A673 (cell line): Measurements from ENCODE around the gene NOTCH3. TPM values are rescaled to one million over a fixed set of nuclear protein-coding genes. Genes with fewer than 3 reads are reported as not detected.

Source experiments
- BruUV-seq: library from RNA; stranded (reverse); fragments of 400-500 nt; replicated peaks from 2 replicates; lab custom pipeline; 2021; lab: Mats Ljungman, UMichigan
- CTCF ChIA-PET: fragments of 300-600 bp; sonication (Branson Sonifier 250); formaldehyde crosslinking; loops from one replicate; lab custom pipeline; 2022; ENCODE audit warnings: antibody characterized with exemption; lab: Charles Lee
- POLR2A ChIA-PET: fragments of 300-600 bp; sonication (Branson Sonifier 250); formaldehyde crosslinking; loops from one replicate; lab custom pipeline; 2022; ENCODE audit warnings: antibody characterized with exemption; ENCODE audit not compliant: low non-redundant PET; lab: Charles Lee
- DNase-seq: peaks from one replicate; pipeline ENCODE4 v3.0.0-alpha.2; 2015; ENCODE audit warnings: low spot score
- H3K27ac ChIP-seq: fragments of 200-600 bp; sonication (generic); 2 replicates; pipeline ENCODE4 v1.5.1; 2016; ENCODE audit warnings: mixed run types, low read depth, mild to moderate bottlenecking, mixed read lengths, antibody characterized with exemption, low read length; ENCODE audit not compliant: poor library complexity, severe bottlenecking
- H3K27me3 ChIP-seq: fragments of 200-600 bp; sonication (generic); replicated peaks from 2 replicates; pipeline ENCODE4 v1.6.1; 2017; ENCODE audit warnings: mixed run types, low read depth, mild to moderate bottlenecking, mixed read lengths, antibody characterized with exemption, low read length; ENCODE audit not compliant: insufficient read depth, poor library complexity
- H3K36me3 ChIP-seq: fragments of 200-600 bp; sonication (generic); 2 replicates; pipeline ENCODE4 v1.6.1; 2016; ENCODE audit warnings: mixed run types, mild to moderate bottlenecking, mixed read lengths, antibody characterized with exemption, low read length; ENCODE audit not compliant: insufficient read depth, poor library complexity, severe bottlenecking
- H3K4me1 ChIP-seq: fragments of 200-600 bp; sonication (generic); 2 replicates; pipeline ENCODE4 v1.6.1; 2017; ENCODE audit warnings: mixed run types, mild to moderate bottlenecking, mixed read lengths, antibody characterized with exemption, low read length; ENCODE audit not compliant: insufficient read depth, poor library complexity, severe bottlenecking
- H3K4me3 ChIP-seq: fragments of 200-600 bp; sonication (generic); 2 replicates; pipeline ENCODE4 v1.5.1; 2016; ENCODE audit warnings: low read depth, mixed run types, mild to moderate bottlenecking, mixed read lengths, low read length; ENCODE audit not compliant: poor library complexity, severe bottlenecking
- H3K9me3 ChIP-seq: fragments of 200-600 bp; sonication (generic); 2 replicates; pipeline ENCODE4 v1.6.1; 2016; ENCODE audit warnings: mixed run types, low read depth, mild to moderate bottlenecking, mixed read lengths, antibody characterized with exemption, low read length; ENCODE audit not compliant: poor library complexity, severe bottlenecking
- EZH2 ChIP-seq: fragments of 200-600 bp; sonication (generic); IDR thresholded peaks from 2 replicates; pipeline ENCODE4 v1.6.1; 2017; ENCODE audit warnings: borderline replicate concordance, low read depth, mild to moderate bottlenecking, mixed read lengths, antibody characterized with exemption, low read length; ENCODE audit not compliant: poor library complexity, severe bottlenecking
- intact Hi-C: fragments of 100-400 bp; cut with micrococcal nuclease; formaldehyde crosslinking; loops from one replicate; pipeline ENCODE4 v1.10.0; 2022; ENCODE audit not compliant: unreplicated experiment
- total RNA-seq: library from RNA; stranded (reverse); gene quantifications from 2 replicates; pipeline ENCODE4 v1.2.3, GENCODE V29; 2021
- TF ChIP-seq, protein P1 (sequence below): fragments of 300-800, 200-600 bp; sonication (generic); conservative IDR thresholded peaks from 2 replicates; pipeline ENCODE4 v1.5.1; 2017; ENCODE audit warnings: low read depth, mild to moderate bottlenecking, antibody characterized with exemption, low read length, moderate library complexity, mixed read lengths

Gene NOTCH3
- total RNA-seq, 1 experiment from 2014 or later, result 19.7 TPM

DNA sequence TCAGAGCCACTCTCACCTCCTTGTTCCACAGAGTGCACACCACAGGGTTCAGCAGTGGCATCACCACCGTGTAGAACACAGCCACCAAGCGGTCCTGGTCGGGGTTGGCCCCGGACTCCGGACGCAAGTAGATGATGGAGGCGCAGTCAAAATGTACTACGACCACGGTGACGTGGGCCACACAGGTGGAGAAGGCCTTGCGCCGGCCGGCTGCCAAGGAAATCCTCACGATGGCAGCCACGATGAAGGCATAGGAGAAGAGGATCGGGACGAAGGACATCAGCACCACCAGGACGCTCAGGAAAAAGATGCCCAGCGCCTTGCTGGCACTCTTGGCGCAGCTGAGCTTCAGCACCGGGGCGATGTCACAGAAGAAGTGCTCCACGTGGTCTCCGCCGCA, 59.7 kb downstream of the NOTCH3 start:
- Histone ChIP-seq H3K4me3 (no peak overlapping the region), H3K36me3 (no peaks in the 10 kb centered on the region), H3K9me3 (peaks cover 5% of the 10 kb centered on the region), H3K27me3 (no peaks in the 10 kb centered on the region), H3K4me1 (no peaks in the 10 kb centered on the region), H3K27ac (no peak overlapping the region)
- no peak for DNase-seq
- no peak for TF ChIP-seq EZH2
- TF ChIP-seq, protein P1, sequence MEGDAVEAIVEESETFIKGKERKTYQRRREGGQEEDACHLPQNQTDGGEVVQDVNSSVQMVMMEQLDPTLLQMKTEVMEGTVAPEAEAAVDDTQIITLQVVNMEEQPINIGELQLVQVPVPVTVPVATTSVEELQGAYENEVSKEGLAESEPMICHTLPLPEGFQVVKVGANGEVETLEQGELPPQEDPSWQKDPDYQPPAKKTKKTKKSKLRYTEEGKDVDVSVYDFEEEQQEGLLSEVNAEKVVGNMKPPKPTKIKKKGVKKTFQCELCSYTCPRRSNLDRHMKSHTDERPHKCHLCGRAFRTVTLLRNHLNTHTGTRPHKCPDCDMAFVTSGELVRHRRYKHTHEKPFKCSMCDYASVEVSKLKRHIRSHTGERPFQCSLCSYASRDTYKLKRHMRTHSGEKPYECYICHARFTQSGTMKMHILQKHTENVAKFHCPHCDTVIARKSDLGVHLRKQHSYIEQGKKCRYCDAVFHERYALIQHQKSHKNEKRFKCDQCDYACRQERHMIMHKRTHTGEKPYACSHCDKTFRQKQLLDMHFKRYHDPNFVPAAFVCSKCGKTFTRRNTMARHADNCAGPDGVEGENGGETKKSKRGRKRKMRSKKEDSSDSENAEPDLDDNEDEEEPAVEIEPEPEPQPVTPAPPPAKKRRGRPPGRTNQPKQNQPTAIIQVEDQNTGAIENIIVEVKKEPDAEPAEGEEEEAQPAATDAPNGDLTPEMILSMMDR, result no peak
- no TSS peak for BruUV-seq
- ChIA-PET CTCF (no interaction called here), POLR2A (no interaction called here)
- intact Hi-C loops, result no loop called here

DNA sequence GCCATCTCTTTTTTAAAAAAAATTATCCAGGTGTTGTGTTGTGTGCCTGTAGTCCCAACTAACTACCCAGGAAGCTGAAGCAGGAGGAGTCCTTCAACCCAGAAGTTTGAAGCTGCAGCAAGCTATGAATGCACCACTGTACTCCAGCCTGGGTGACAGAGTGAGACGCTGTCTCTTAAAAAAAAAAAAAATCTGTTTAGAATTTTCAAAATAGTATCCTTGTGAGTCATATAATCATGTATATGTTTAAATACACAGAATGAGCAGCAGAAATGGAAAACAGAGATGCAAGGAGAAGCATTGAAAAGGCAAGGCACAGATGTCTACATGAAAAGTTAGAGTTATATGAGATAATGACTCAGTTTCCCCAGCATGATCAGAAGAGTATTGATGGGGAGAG, 62.4 kb downstream of the NOTCH3 start:
- Histone ChIP-seq H3K27ac (no peak overlapping the region), H3K4me3 (no peak overlapping the region), H3K9me3 (peaks cover 5% of the 10 kb centered on the region), H3K36me3 (no peaks in the 10 kb centered on the region), H3K27me3 (no peaks in the 10 kb centered on the region), H3K4me1 (no peaks in the 10 kb centered on the region)
- BruUV-seq, result no TSS peak
- POLR2A ChIA-PET, result no interaction called here
- DNase-seq, result no peak
- TF ChIP-seq, protein P1, result no peak
- no peak for TF ChIP-seq EZH2
- CTCF ChIA-PET, result no interaction called here
- intact Hi-C loops, result no loop called here

DNA sequence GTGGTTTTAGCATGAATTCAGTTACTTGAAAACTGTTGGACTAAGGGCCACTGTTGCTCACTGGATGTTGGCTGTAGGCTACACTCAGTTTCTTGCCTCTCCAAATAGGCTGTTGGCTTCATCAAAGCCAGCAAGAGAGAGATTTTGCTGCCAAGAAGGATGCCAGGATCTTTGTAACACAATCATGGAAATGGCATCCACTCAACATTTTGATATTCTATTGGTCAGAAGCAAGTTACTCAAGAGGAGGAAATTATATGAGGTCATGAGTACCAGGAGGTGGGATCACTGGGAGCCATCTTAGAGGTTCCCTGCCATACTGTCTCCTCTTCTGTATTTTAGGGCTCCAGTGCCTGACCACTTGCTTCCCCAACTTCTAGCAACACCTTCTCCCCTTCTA, 63.0 kb downstream of the NOTCH3 start:
- ChIA-PET CTCF (no interaction called here), POLR2A (no interaction called here)
- Histone ChIP-seq H3K4me1 (no peaks in the 10 kb centered on the region), H3K27me3 (no peaks in the 10 kb centered on the region), H3K4me3 (no peak overlapping the region), H3K9me3 (peaks cover 5% of the 10 kb centered on the region), H3K27ac (no peak overlapping the region), H3K36me3 (no peaks in the 10 kb centered on the region)
- DNase-seq, result no peak
- no peak for TF ChIP-seq EZH2
- intact Hi-C loops, result no loop called here
- BruUV-seq, result no TSS peak

DNA sequence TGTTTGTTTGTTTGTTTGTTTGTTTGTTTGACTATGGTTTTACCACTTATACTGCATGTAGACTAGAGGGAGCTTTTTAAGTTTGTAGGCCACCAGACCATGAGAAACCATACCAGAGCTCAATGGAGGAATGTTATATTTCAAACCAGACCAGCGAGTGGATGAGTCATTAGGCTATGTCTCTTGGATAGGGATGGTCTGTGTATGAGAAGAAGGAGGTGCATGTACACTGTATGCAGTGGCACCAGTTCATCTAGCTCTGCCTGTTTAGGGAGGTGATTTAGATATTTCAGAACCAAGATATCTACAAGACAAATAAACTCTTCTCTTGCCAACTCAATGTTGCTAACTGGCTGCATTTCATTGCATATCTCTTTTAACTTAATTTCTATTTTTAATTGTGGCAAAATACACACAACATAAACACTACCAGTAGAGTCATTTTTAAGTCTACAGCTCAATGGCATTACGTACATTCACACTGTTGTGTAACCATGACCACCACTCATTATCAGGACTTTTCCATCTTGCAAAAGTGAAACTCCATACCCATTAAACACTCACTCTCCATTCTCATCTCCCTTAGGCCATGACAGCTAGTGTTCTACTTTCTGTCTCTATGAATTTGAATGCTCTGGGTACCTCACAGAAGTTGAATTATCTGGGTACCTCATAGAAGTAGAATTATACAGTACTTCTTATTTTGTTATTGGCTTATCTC, 64.4 kb downstream of the NOTCH3 start:
- POLR2A ChIA-PET, result no interaction called here
- DNase-seq, result no peak

More for the DNA sequence above, 64.4 kb downstream of the NOTCH3 start:
- BruUV-seq, result no TSS peak
- no peaks in the 10 kb centered on the region for H3K4me1 ChIP-seq
- no peak overlapping the region for H3K27ac ChIP-seq
- TF ChIP-seq EZH2, result no peak
- TF ChIP-seq, protein P1, result no peak
- H3K4me3 ChIP-seq, result no peak overlapping the region
- peaks cover 5% of the 10 kb centered on the region for H3K9me3 ChIP-seq
- no peaks in the 10 kb centered on the region for H3K36me3 ChIP-seq
- H3K27me3 ChIP-seq, result no peaks in the 10 kb centered on the region
- intact Hi-C loops, result no loop called here
- CTCF ChIA-PET, result no interaction called here
